Prostate gland (tissue), 2 donors: Measurements from ENCODE around the gene PHF12. TPM values are rescaled to one million over a fixed set of nuclear protein-coding genes. Genes with fewer than 3 reads are reported as not detected.

Experiments used
- DNase-seq: peaks from one replicate; pipeline ENCODE4 v3.0.0-alpha.2; 2019; ENCODE audit warnings: low spot score
- H3K27ac ChIP-seq, 2 donors: fragments of 200-600 bp; sonication (generic); 2 replicates each; pipeline ENCODE4 v1.5.1; 2017 to 2019
- H3K27me3 ChIP-seq: fragments of 200-600 bp; sonication (generic); replicated peaks from 2 replicates; pipeline ENCODE4 v1.5.1; 2019; ENCODE audit not compliant: insufficient read depth
- H3K36me3 ChIP-seq, 2 donors: fragments of 200-600 bp; sonication (generic); 1 replicate in 1 of 2; 2 replicates in 1 of 2; pipeline versions ENCODE4 v1.5.1 to v1.8.1; 2017 to 2019
- H3K4me1 ChIP-seq: fragments of 200-600 bp; sonication (generic); replicated peaks from 2 replicates; pipeline ENCODE4 v1.5.1; 2019
- H3K4me3 ChIP-seq, 2 donors: fragments of 200-600 bp; sonication (generic); 2 replicates each; pipeline ENCODE4 v1.5.1; 2017 to 2019
- H3K9me3 ChIP-seq: fragments of 200-600 bp; sonication (generic); 2 replicates; pipeline ENCODE4 v1.5.1; 2017
- CTCF ChIP-seq, 4 experiments: fragments of 200-600 bp in 2 of 4; fragments of 450-650 bp in 2 of 4; sonication (generic) in 2 of 4; IDR thresholded peaks; 1 replicate in 3 of 4; 2 replicates in 1 of 4; pipeline ENCODE4 v1.5.1; 2016 to 2019; ENCODE audit warnings: antibody characterized with exemption in 4 of 4, mild to moderate bottlenecking in 2 of 4, moderate library complexity in 2 of 4
- POLR2A ChIP-seq: fragments of 450-650 bp; IDR thresholded peaks from one replicate; pipeline ENCODE4 v1.6.1; 2016; ENCODE audit warnings: antibody characterized with exemption, mild to moderate bottlenecking
- POLR2AphosphoS5 ChIP-seq: sonication (generic); formaldehyde crosslinking; IDR thresholded peaks from one replicate; pipeline ENCODE4 v1.6.1; 2017; ENCODE audit warnings: antibody characterized with exemption
- WGBS: methylation state at CpG from one replicate; pipeline ENCODE4 v1.1.5; 2018; 5-methylcytosine and 5-hydroxymethylcytosine counted together
- intact Hi-C: fragments of 100-400 bp; cut with DNase I; formaldehyde crosslinking; loops from one replicate; pipeline ENCODE4 v1.14.2; 2022
- total RNA-seq, 2 donors: library from RNA; depleted of rRNA; stranded (reverse); fragments of >200 nt; gene quantifications; one replicate each; pipeline ENCODE4 v1.1.0, GENCODE V29; 2016

PHF12 gene
- total RNA-seq, 2 donors from 2014 or later, result 74.9 to 112 TPM

- 66% methylated on average over 8 of the region's 8 CpGs for WGBS
- Histone ChIP-seq H3K4me1 (no peaks in the 10 kb centered on the region), H3K9me3 (no peaks in the 10 kb centered on the region), H3K36me3 (no peaks in the 10 kb centered on the region), H3K27ac (no peak overlapping the region), H3K4me3 (no peak overlapping the region), H3K27me3 (no peaks in the 10 kb centered on the region)
- TF ChIP-seq POLR2AphosphoS5 (no peak), POLR2A (no peak), CTCF (IDR thresholded peaks at IDR 0.05) (no peak)
- intact Hi-C loops, result no loop called here
- DNase-seq, result no peak
Observed at GRCh38 chr17:28963841-28964240, 12.5 kb upstream of the PHF12 start.

- Histone ChIP-seq H3K27ac (no peak overlapping the region), H3K4me3 (no peak overlapping the region), H3K4me1 (no peaks in the 10 kb centered on the region), H3K27me3 (no peaks in the 10 kb centered on the region), H3K9me3 (no peaks in the 10 kb centered on the region), H3K36me3 (no peaks in the 10 kb centered on the region)
- 50% methylated on average over 6 of the region's 6 CpGs for WGBS
- no peak for DNase-seq
- TF ChIP-seq POLR2A, result no peak
- TF ChIP-seq POLR2AphosphoS5, result no peak
- intact Hi-C loops, result no loop called here
Observed at GRCh38 chr17:28963055-28963611, 11.8 kb upstream of the PHF12 start.

GRCh38 chr17:28961391-28961790, 10.1 kb upstream of the PHF12 start:
- H3K4me1 ChIP-seq, result no peaks in the 10 kb centered on the region
- H3K9me3 ChIP-seq, result no peaks in the 10 kb centered on the region
- intact Hi-C loops, result no loop called here
- no peak overlapping the region for H3K4me3 ChIP-seq
- no peak for DNase-seq
- TF ChIP-seq CTCF (IDR thresholded peaks at IDR 0.05), result no peak
- H3K36me3 ChIP-seq, result no peaks in the 10 kb centered on the region
- H3K27me3 ChIP-seq, result no peaks in the 10 kb centered on the region
- WGBS, result 90% methylated on average over 7 of the region's 7 CpGs
- H3K27ac ChIP-seq, result no peak overlapping the region

- DNase-seq, result no peak
- TF ChIP-seq CTCF (IDR thresholded peaks at IDR 0.05), result no peak
- TF ChIP-seq POLR2AphosphoS5, result no peak
- TF ChIP-seq POLR2A, result no peak
- H3K4me1 ChIP-seq, result no peaks in the 10 kb centered on the region
- intact Hi-C loops, result no loop called here
- no peaks in the 10 kb centered on the region for H3K9me3 ChIP-seq
- H3K27ac ChIP-seq, result no peak overlapping the region
- H3K27me3 ChIP-seq, result no peaks in the 10 kb centered on the region
- no peak overlapping the region for H3K4me3 ChIP-seq
- no peaks in the 10 kb centered on the region for H3K36me3 ChIP-seq
- 90% methylated on average over 18 of the region's 18 CpGs for WGBS
Observed at GRCh38 chr17:28960256-28961061, 9.1 kb upstream of the PHF12 start.

GRCh38 chr17:28959471-28959871, 8.2 kb upstream of the PHF12 start:
- Histone ChIP-seq H3K4me1 (no peaks in the 10 kb centered on the region), H3K27ac (no peak overlapping the region), H3K4me3 (no peak overlapping the region), H3K27me3 (no peaks in the 10 kb centered on the region), H3K36me3 (no peaks in the 10 kb centered on the region), H3K9me3 (no peaks in the 10 kb centered on the region)
- DNase-seq, result no peak
- TF ChIP-seq POLR2A (no peak), POLR2AphosphoS5 (no peak)
- intact Hi-C loops, result no loop called here
- WGBS, result 86% methylated on average over 9 of the region's 9 CpGs
